ENCODE results near the gene ROR2.

ROR2 gene

GRCh38 chr9:91712811-91713210 is 237.2 kb downstream of the ROR2 start:
- DNase-seq = no peak

DNA sequence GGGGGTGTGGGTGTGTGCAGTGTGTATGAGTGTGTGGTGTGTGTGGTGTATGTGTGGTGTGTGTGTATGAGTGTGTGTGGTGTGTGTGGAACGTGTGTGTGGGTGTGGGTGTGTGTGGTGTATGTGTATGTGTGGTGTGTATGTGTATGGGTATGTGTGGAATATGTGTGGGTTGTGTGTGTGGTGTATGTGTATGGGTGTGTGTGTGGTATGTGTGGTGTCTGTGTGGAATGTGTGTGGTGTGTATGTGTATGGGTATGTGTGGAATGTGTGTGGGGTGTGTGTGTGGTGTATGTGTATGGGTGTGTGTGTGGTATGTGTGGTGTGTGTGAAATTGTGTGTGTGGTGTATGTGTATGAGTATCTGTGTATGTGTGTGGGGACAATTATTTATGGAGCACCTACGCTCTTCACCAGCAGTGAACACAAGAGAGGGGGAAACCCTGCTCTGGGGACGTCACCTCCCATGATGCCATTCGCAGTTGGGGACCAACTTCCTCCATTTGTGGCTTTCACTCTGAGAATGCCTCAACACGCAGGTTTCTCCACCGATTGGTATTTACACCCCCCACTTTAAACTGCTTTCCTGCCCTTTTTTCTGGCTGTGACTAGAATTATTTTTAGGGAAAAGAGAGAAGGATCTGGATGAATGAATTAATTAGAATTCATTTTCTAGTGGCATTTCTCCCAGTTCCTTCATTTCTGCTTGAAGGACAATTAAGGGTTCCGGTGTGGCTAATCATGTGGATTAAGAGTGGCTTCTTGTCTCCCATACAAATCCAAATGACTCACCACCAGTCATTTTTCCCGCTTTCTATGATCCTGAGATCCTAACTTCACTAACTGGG is 238.1 kb downstream of the ROR2 start:
- no peak for DNase-seq

DNA sequence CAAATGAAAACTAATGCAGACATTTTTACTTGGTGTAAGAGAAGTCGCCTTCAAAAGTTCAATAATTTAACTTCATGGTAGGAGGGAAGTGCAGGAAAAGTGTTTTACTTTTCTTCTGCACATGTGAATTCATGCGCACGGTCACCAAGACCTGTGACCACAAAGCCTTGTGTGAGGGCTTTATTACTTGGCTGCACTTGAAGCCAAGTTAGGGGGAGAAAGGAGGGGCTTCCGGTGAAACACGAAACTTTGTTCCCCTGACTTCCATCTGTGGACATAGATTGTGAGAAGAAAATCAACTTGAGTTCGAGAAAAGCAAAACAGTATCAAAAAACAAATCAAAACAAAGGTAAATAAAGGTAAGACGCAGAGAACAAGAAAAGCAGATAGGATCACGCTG is 239.9 kb downstream of the ROR2 start:
- no peak for DNase-seq

GRCh38 chr9:91705386-91705785 is 244.6 kb downstream of the ROR2 start:
- no peak for DNase-seq

DNA sequence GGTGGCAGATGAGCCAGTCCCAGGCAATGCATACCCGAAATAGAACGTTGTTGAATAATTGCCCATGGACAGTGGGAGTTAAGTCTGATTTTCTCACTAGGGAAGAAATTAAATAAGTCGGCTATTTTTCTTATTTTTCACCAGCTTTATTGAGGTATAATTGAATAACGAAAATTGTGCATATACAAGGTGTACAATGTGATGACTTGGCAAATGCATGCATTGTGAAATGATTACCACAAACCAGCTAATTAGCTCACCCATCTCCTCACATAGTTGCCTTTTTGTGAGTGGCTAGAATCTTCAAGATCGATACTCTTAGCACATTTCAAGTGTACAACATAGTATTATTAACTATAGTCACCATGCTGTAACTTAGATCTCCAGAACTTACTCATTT is 249.6 kb downstream of the ROR2 start:
- no peak for DNase-seq

GRCh38 chr9:91698266-91698665 is 251.8 kb downstream of the ROR2 start:
- DNase-seq = no peak

DNA sequence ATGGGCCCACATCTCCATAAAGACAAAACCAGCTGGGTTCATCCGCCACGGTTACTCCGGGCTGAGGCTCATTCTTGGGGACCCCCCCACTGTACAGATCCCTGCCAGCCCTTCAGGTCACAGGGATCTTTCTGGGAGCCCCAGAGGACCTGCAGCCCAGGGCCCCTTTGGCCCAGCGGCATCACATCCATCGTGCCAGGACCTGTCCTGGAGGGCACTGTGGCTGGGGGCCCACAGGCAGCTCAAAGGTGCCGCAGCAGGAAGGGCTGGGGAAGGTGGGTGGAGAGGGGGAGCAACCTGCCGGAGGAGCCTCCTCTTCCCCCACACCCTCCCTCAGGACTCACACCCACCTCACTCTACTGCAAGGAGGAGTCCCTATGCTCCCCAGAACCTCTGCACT is 252.8 kb downstream of the ROR2 start:
- no peak for DNase-seq

GRCh38 chr9:91694081-91694870 is 255.8 kb downstream of the ROR2 start:
- DNase-seq = no peak

GRCh38 chr9:91693226-91693625 is 256.8 kb downstream of the ROR2 start:
- DNase-seq = no peak

DNA sequence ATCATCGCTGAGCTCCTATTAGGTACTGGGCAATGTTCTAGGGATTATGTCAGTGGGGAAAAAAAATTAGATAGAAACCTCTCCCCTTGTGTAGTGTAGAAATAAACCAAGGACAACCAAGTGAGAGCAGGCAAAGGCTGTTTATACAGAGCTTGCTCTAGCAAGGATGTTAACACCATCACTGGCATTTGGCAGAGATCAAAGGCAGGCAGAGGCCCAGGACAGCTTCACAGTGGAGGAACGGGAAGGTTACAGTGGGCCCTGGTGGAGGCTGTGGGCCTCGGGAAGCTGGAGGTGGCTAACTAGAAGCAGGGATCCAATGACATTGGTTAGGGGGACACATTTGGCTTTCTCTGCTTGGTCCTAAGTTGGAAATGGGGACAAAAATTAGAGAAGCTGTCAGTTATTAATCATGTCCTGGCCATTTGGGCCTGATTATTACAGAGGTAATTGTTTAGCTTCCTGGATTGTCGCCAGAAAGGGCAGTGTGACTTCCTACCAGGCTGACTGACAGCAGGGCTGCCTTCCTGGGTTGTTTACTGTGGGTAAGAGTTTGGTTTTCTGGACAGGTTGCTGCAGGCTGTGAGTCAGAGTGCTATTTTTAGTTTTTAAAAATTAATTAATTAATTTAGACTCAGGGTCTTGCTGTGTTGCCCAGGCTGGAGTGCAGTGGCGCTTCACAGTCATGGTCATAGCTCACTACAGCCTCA is 259.3 kb downstream of the ROR2 start:
- no peak for DNase-seq

DNA sequence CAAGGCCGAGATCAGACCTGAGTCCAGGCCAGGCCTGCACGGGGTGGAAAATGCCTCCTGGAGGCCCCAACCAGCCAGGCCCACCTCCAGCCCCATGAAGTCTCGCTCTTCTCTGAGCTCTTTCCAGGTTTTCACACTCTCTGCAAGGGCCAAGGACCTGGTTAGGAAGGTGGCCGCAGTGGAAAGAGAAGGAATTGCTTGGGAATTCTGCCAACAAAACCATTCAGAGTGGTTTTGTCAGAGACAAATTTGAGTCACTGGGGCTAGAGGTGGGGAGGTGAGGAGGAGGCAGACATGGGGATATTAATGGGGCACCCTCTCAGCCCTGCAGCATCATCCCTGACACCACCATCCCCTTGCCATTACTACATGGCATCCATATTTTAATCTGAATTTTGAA is 261.0 kb downstream of the ROR2 start:
- no peak for DNase-seq

GRCh38 chr9:91683269-91683668 is 266.8 kb downstream of the ROR2 start:
- DNase-seq = no peak

DNA sequence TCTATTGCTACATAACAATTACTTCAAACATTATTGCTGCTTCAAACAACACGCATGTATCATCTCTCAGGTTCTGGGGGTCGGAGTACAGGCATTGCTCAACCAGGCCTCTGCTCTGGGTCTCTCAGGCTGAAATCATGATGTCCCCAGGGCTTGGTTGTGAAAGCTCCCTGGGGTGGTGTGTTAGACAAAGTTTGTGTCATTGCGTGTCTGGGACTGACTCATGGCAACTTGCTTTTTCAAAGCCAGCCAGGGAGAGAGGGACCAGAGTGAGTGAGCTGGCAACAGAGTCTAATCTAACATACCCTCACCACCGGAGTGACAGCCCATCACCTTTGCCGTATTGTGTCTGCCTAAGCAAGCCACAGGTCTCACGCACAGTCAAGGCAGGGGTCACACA is 267.2 kb downstream of the ROR2 start:
- no peak for DNase-seq

GRCh38 chr9:91681461-91682305 is 268.3 kb downstream of the ROR2 start:
- DNase-seq = peak in 1 of 2 experiments; percentile 52

DNA sequence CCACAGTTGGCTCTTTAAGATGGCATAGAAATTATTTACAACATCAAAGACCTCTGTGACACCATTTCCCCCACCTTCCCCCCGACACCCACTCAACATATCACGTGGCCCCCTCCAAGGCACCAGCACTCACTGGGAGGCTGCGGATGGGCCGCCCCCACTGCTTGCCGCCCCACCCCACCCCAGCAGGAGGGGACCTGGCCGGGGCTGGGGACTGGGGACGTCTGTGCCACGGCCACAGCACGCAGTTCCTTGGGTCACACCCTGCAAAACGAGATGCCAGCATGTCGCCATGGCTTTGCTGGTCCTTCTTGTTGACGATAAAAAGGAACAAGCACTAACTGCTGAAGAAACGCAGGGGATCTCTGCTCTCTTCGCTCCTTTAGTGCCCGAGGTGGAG is 269.0 kb downstream of the ROR2 start:
- DNase-seq = no peak

DNA sequence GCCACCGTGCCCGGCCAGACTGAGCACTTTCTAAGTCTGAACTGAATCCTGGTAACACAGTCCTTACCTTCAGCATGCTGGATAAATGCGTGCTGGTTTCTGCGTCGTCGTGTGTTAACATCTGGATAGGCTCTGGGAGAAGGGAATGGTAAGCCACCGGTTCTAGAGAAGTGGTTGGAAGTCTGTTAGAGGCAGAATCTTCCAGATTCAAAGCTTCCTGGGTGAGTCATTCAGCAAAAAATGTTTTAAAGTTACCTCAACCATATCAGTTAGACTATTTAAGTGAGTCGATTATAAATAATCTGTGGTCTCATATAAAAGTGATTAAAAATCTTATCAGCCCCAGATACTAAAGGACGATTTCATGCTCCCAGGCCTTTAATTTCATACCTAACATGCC is 269.9 kb downstream of the ROR2 start:
- no peak for DNase-seq

DNA sequence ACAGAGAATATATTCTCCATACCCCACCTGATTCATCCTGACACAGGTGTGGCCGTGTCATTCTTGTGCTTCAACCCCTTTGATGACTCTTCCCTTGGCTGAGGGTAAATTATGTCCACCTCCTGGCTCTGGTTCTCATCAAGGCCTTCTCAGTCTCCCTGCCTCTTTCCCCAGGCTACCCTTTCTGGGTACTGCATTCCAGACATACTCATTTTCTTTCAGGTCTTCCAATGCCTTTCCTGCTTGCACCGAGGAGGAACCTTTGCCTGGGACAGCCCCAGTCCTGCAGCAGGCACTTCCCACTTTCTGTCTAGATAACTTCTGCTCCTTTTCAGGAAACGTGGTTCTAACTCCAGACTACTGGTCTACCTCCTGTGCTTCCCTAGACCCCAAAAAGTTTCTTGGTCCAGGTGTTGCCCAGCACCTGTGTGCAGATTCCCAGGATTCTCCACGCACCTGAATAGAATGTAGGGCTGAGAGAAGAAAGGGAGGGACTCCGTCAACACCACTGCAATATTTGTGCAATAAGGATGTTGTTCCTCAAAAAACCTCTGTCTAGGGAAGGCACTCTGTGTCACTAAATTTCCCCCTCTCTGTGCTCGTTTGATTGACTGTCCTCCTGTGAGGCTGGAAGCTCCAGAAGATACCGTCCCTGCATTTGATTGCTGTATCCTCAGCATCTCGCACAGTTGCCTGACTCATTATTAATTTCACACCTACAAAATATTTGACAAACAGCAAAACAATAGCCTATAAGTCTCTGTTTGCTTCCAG is 271.0 kb downstream of the ROR2 start:
- no peak for DNase-seq

- no peak for DNase-seq
Measured at GRCh38 chr9:91677822-91678436, 272.1 kb downstream of the ROR2 start.

DNA sequence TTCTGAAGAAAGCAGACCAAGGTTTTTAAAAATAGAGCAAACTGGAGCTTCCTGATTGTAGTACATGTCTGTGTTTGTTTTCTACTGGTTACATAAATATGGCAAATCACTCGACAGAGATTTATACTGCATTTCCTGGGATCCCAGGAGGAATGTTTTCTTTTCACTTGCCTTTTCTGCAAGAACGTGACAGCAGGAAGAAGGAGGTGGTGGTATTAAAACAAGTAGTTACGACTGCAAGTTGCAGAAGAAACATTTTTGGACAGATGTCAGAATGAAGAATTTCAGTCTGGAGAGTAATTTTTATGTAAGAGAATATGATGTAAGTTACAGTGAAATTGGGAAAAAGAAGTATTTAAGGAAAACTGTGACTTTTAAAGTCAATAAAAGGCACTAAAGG is 272.7 kb downstream of the ROR2 start:
- no peak for DNase-seq

- DNase-seq = peak; percentile 16 to 36
Measured at GRCh38 chr9:91676046-91676445, 274.0 kb downstream of the ROR2 start.

DNA sequence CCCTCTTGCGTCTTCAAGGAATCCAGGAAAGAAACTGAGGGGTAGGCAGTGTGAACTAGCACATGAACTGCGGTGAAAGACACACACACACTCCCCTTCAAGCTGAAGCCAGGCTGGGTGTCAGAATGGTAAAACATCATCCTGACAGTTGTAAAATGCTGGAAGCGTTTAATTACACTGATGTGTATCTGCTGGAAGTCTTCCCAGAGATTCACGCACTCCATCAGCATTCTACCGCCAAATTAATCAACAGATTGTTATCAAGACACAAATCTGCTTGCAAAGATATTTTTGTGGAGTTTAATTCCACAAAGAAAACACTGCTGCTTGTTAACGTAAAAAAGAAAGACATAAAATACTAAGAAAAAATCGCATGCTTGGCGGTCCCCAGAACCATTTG is 285.4 kb downstream of the ROR2 start:
- no peak for DNase-seq
